HepG2 (cell line): ENCODE data around the gene OTOGL. TPM values are rescaled to one million over a fixed set of nuclear protein-coding genes. Genes with fewer than 3 reads are reported as not detected.

ENCODE experiments used
- ATAC-seq: fragments of 200-7000 bp; cut with Tn5 transposase; 3 replicates; pipeline ENCODE4 v1.9.1; 2020; ENCODE audit warnings: mild to moderate bottlenecking, moderate library complexity
- BruUV-seq: library from RNA; stranded (reverse); fragments of 400-500 nt; replicated peaks from 2 replicates; lab custom pipeline; 2021; lab: Mats Ljungman, UMichigan
- CTCF ChIA-PET: fragments of 300-600 bp; formaldehyde crosslinking; extraction: SDS; loops from one replicate; lab custom pipeline; 2021; ENCODE audit warnings: low total read pairs, inconsistent platforms, low intra/inter-chr PET ratio; lab: Yijun Ruan, JAX
- POLR2A ChIA-PET: fragments of 350-600 bp; sonication (Branson Sonifier 250); formaldehyde crosslinking; loops from one replicate; lab custom pipeline; 2020; ENCODE audit warnings: antibody characterized with exemption, inconsistent platforms; lab: Yijun Ruan, JAX
- DNase-seq: peaks from one replicate; pipeline ENCODE4 v3.0.0-alpha.2; 2015; ENCODE audit warnings: low spot score
- FAIRE-seq: peaks from 3 replicates; lab custom pipeline; 2011; peaks lifted over from hg19 to GRCh38; lab: Jason Lieb, UNC
- H2AFZ ChIP-seq: one replicate; pipeline ENCODE4 v1.6.1; 2011; ENCODE audit warnings: low read length, inconsistent platforms
- H3K27ac ChIP-seq: fragments of 300-600 bp; 3 replicates; pipeline ENCODE4 v1.8.0; 2011; ENCODE audit warnings: mixed run types, mild to moderate bottlenecking, mixed read lengths, low read length, inconsistent platforms; ENCODE audit not compliant: insufficient read depth; ENCODE audit errors: extremely low read length
- H3K27me3 ChIP-seq, 2 experiments: fragments of 200-600 bp in 1 of 2; 2 replicates in 1 of 2; 3 replicates in 1 of 2; pipeline versions ENCODE4 v1.6.0 to v1.8.0; 2011; ENCODE audit warnings: low read length in 2 of 2, mild to moderate bottlenecking in 2 of 2, moderate library complexity in 2 of 2, inconsistent platforms in 1 of 2; ENCODE audit not compliant: insufficient read depth in 2 of 2, control insufficient read depth in 1 of 2
- H3K36me3 ChIP-seq, 2 experiments: fragments of 200-600 bp in 1 of 2; replicated peaks in 1 of 2; 2 replicates in 1 of 2; 3 replicates in 1 of 2; pipeline versions ENCODE4 v1.5.1 to v1.8.0; 2011; ENCODE audit warnings: low read length in 2 of 2, inconsistent platforms in 1 of 2; ENCODE audit not compliant: insufficient read depth in 2 of 2, control insufficient read depth in 1 of 2
- H3K4me1 ChIP-seq: 2 replicates; pipeline ENCODE4 v1.5.1; 2012; ENCODE audit warnings: low read length, inconsistent platforms; ENCODE audit not compliant: insufficient read depth
- H3K4me2 ChIP-seq: 2 replicates; pipeline ENCODE4 v1.6.0; 2011; ENCODE audit warnings: low read depth, low read length, inconsistent platforms
- H3K4me3 ChIP-seq, 3 experiments: fragments of 200-600 bp in 1 of 3; sonication (generic), shearing (Covaris generic) in 1 of 3; replicated peaks in 1 of 3; 2 replicates each; pipeline ENCODE4 v1.5.1; 2011 to 2016; ENCODE audit warnings: low read length in 3 of 3, inconsistent platforms in 2 of 3, low read depth in 2 of 3, mild to moderate bottlenecking in 2 of 3, control low read depth in 1 of 3, mixed read lengths in 1 of 3; ENCODE audit not compliant: insufficient read depth in 1 of 3
- H3K79me2 ChIP-seq: one replicate; pipeline ENCODE4 v1.6.1; 2011; ENCODE audit warnings: low read length, inconsistent platforms; ENCODE audit not compliant: insufficient read depth
- H3K9ac ChIP-seq: 2 replicates; pipeline ENCODE4 v1.6.0; 2011; ENCODE audit warnings: mild to moderate bottlenecking, low read depth, low read length, inconsistent platforms; ENCODE audit not compliant: insufficient read depth
- H3K9me3 ChIP-seq: 2 replicates; pipeline ENCODE4 v1.5.1; 2012; ENCODE audit warnings: mild to moderate bottlenecking, low read length
- H4K20me1 ChIP-seq: 2 replicates; pipeline ENCODE4 v1.6.0; 2011; ENCODE audit warnings: inconsistent platforms, mild to moderate bottlenecking, low read length, moderate library complexity; ENCODE audit not compliant: insufficient read depth
- EZH2 ChIP-seq: conservative IDR thresholded peaks from 2 replicates; pipeline ENCODE4 v1.6.1; 2012; ENCODE audit warnings: mild to moderate bottlenecking, low read depth, low read length, moderate library complexity
- GABPA ChIP-seq, 2 experiments: IDR thresholded peaks; 2 replicates each; pipeline ENCODE4 v1.6.1; 2011 to 2016; ENCODE audit warnings: low read depth in 2 of 2, low read length in 1 of 2, missing biosample characterization in 1 of 2, missing genetic modification characterization in 1 of 2
- GATAD1 ChIP-seq: IDR thresholded peaks from 2 replicates; pipeline ENCODE4 v1.6.1; 2016; ENCODE audit warnings: missing genetic modification reagents, missing compliant biosample characterization
- MAFF ChIP-seq: IDR thresholded peaks from 2 replicates; pipeline ENCODE4 v1.6.1; 2011; ENCODE audit warnings: low read depth, low read length, improper control_type of control experiment
- SATB2 ChIP-seq: sonication (generic); formaldehyde crosslinking; IDR thresholded peaks from 2 replicates; pipeline ENCODE4 v1.5.0; 2020; ENCODE audit warnings: missing genetic modification reagents
- SMARCC2 ChIP-seq: fragments of 450-650 bp; IDR thresholded peaks from 2 replicates; pipeline ENCODE4 v1.6.1; 2017; ENCODE audit warnings: antibody characterized with exemption, mild to moderate bottlenecking
- SMC3 ChIP-seq: IDR thresholded peaks from 2 replicates; pipeline ENCODE4 v1.6.1; 2011; ENCODE audit warnings: low read length, improper control_type of control experiment
- SRY ChIP-seq: sonication (generic); formaldehyde crosslinking; IDR thresholded peaks from 2 replicates; pipeline ENCODE4 v1.8.0; 2022; ENCODE audit warnings: mild to moderate bottlenecking, missing genetic modification reagents
- ZKSCAN5 ChIP-seq: sonication (generic); formaldehyde crosslinking; IDR thresholded peaks from 2 replicates; pipeline ENCODE4 v1.5.1; 2020; ENCODE audit warnings: mild to moderate bottlenecking, missing genetic modification reagents
- ZNF143 ChIP-seq: sonication (generic); formaldehyde crosslinking; IDR thresholded peaks from 2 replicates; pipeline ENCODE4 v1.4.0; 2020; ENCODE audit warnings: missing genetic modification reagents
- ZNF264 ChIP-seq: sonication (generic); formaldehyde crosslinking; IDR thresholded peaks from 2 replicates; pipeline ENCODE4 v1.4.0; 2020; ENCODE audit warnings: missing genetic modification reagents
- ZNF468 ChIP-seq: sonication (generic); formaldehyde crosslinking; IDR thresholded peaks from 2 replicates; pipeline ENCODE4 v1.8.0; 2022; ENCODE audit warnings: mild to moderate bottlenecking, moderate library complexity, missing genetic modification reagents
- ZNF709 ChIP-seq: sonication (generic); formaldehyde crosslinking; IDR thresholded peaks from 2 replicates; pipeline ENCODE4 v1.5.0; 2020; ENCODE audit warnings: mild to moderate bottlenecking, missing genetic modification reagents
- WGBS: methylation state at CpG from one replicate; pipeline ENCODE4 v1.1.6; 2017; ENCODE audit warnings: low lambda C conversion rate; 5-methylcytosine and 5-hydroxymethylcytosine counted together
- in situ Hi-C: cut with HindIII; loops from 2 replicates; pipeline ENCODE4 v1.10.0; 2017; ENCODE audit warnings: low pct_unique_long_range_greater_than_20kb; ENCODE audit not compliant: extremely low pct_ligation_motif_present
- intact Hi-C: fragments of 100-400 bp; cut with micrococcal nuclease; formaldehyde crosslinking; loops from one replicate; pipeline ENCODE4 v1.10.0; 2022; ENCODE audit not compliant: unreplicated experiment
- polyA plus RNA-seq, 8 experiments: library from polyadenylated mRNA; depleted of rRNA in 3 of 8; stranded (reverse) in 7 of 8; unstranded in 1 of 8; fragments of >200 nt; fragmentation: Illumina TruSeq in 4 of 8; extraction: Trizol in 4 of 8; gene quantifications; 2 replicates each; pipeline versions ENCODE4 v1.2.1 to v1.2.3, GENCODE V29; 2011 to 2016; ENCODE audit warnings: low read depth in 4 of 8, missing spikeins in 1 of 8, mixed read lengths in 1 of 8; ENCODE audit not compliant: insufficient read depth in 1 of 8
- total RNA-seq, 5 experiments: library from RNA; depleted of rRNA; stranded (reverse); fragments of >200 nt; fragmentation: Illumina TruSeq; extraction: Trizol; gene quantifications; 2 replicates each; pipeline ENCODE4 v1.2.3, GENCODE V29; 2016; ENCODE audit warnings: low read depth in 1 of 5
- TF ChIP-seq, protein P1 (sequence below): sonication (generic); formaldehyde crosslinking; IDR thresholded peaks from 2 replicates; pipeline ENCODE4 v1.5.1; 2020; ENCODE audit warnings: mild to moderate bottlenecking, missing genetic modification reagents, borderline replicate concordance
- TF ChIP-seq, protein P2 (sequence below): sonication (generic); formaldehyde crosslinking; IDR thresholded peaks from 2 replicates; pipeline ENCODE4 v1.4.0; 2020; ENCODE audit warnings: mild to moderate bottlenecking, missing genetic modification reagents

OTOGL gene
- total and polyA plus RNA-seq, 2 of the 13 experiments (the other 11 are each of a cell fraction or from before 2014, with no cell fraction given), result not detected

DNA sequence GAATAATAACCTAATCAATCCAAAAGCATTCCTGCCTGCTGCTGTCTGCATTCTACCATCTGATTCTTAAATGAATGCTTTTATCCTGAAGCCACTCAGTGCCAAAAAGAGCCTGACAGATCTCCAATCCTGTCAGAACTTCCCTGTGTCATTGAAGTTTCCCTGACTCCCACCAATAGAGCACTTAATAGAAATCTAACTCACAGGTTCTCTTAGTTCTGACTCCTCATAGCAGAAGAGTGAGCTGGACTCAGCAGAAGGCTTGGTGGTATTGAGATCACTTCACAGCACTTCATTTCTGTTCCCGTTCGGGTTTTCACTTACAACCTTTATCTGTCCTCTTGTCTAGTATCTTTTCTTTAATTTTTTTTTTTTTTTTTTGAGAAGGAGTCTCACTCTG lies 102.6 kb downstream of the OTOGL start:
- POLR2A ChIA-PET, result no interaction called here
- no peaks in the 10 kb centered on the region for H3K79me2 ChIP-seq
- intact Hi-C loops (no loop called here), in situ Hi-C loops (no loop called here)
- H3K27ac ChIP-seq, result no peak overlapping the region
- WGBS, result 68% methylated on average over 2 of the region's 2 CpGs
- no TSS peak for BruUV-seq
- no peak for TF ChIP-seq SMARCC2
- no peak for TF ChIP-seq ZNF468 (CRISPR knock-in tag)
- TF ChIP-seq ZNF709 (CRISPR knock-in tag), result no peak
- no peak for TF ChIP-seq GATAD1 (CRISPR knock-in tag)
- TF ChIP-seq SRY (CRISPR knock-in tag), result no peak
- no peak for TF ChIP-seq ZNF143 (CRISPR knock-in tag)
- TF ChIP-seq, protein P1, sequence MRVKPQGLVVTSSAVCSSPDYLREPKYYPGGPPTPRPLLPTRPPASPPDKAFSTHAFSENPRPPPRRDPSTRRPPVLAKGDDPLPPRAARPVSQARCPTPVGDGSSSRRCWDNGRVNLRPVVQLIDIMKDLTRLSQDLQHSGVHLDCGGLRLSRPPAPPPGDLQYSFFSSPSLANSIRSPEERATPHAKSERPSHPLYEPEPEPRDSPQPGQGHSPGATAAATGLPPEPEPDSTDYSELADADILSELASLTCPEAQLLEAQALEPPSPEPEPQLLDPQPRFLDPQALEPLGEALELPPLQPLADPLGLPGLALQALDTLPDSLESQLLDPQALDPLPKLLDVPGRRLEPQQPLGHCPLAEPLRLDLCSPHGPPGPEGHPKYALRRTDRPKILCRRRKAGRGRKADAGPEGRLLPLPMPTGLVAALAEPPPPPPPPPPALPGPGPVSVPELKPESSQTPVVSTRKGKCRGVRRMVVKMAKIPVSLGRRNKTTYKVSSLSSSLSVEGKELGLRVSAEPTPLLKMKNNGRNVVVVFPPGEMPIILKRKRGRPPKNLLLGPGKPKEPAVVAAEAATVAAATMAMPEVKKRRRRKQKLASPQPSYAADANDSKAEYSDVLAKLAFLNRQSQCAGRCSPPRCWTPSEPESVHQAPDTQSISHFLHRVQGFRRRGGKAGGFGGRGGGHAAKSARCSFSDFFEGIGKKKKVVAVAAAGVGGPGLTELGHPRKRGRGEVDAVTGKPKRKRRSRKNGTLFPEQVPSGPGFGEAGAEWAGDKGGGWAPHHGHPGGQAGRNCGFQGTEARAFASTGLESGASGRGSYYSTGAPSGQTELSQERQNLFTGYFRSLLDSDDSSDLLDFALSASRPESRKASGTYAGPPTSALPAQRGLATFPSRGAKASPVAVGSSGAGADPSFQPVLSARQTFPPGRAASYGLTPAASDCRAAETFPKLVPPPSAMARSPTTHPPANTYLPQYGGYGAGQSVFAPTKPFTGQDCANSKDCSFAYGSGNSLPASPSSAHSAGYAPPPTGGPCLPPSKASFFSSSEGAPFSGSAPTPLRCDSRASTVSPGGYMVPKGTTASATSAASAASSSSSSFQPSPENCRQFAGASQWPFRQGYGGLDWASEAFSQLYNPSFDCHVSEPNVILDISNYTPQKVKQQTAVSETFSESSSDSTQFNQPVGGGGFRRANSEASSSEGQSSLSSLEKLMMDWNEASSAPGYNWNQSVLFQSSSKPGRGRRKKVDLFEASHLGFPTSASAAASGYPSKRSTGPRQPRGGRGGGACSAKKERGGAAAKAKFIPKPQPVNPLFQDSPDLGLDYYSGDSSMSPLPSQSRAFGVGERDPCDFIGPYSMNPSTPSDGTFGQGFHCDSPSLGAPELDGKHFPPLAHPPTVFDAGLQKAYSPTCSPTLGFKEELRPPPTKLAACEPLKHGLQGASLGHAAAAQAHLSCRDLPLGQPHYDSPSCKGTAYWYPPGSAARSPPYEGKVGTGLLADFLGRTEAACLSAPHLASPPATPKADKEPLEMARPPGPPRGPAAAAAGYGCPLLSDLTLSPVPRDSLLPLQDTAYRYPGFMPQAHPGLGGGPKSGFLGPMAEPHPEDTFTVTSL (CRISPR knock-in tag), result no peak
- TF ChIP-seq SMC3, result no peak
- TF ChIP-seq EZH2, result no peak
- TF ChIP-seq ZNF264 (CRISPR knock-in tag), result no peak
- no peak for TF ChIP-seq SATB2 (CRISPR knock-in tag)
- TF ChIP-seq GABPA (IDR thresholded peaks at IDR 0.05; ENCODE audit: low read depth, low read length), result no peak
- no peak for TF ChIP-seq GABPA (CRISPR knock-in tag; IDR thresholded peaks at IDR 0.05; ENCODE audit: low read depth)
- TF ChIP-seq, protein P2, sequence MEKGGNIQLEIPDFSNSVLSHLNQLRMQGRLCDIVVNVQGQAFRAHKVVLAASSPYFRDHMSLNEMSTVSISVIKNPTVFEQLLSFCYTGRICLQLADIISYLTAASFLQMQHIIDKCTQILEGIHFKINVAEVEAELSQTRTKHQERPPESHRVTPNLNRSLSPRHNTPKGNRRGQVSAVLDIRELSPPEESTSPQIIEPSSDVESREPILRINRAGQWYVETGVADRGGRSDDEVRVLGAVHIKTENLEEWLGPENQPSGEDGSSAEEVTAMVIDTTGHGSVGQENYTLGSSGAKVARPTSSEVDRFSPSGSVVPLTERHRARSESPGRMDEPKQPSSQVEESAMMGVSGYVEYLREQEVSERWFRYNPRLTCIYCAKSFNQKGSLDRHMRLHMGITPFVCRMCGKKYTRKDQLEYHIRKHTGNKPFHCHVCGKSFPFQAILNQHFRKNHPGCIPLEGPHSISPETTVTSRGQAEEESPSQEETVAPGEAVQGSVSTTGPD (CRISPR knock-in tag), result no peak
- TF ChIP-seq ZKSCAN5 (CRISPR knock-in tag), result no peak
- TF ChIP-seq MAFF, result no peak
- H3K27me3 ChIP-seq, result no peaks in the 10 kb centered on the region
- ATAC-seq (no peak), FAIRE-seq (no peak), DNase-seq (no peak)
- H3K9ac ChIP-seq, result no peak overlapping the region
- no peak overlapping the region for H2AFZ ChIP-seq
- CTCF ChIA-PET, result no interaction called here
- H3K4me1 ChIP-seq, result no peaks in the 10 kb centered on the region
- H4K20me1 ChIP-seq, result no peaks in the 10 kb centered on the region
- H3K4me3 ChIP-seq, result no peak overlapping the region
- no peak overlapping the region for H3K4me2 ChIP-seq
- no peaks in the 10 kb centered on the region for H3K9me3 ChIP-seq
- H3K36me3 ChIP-seq, result no peaks in the 10 kb centered on the region
